H1 (cell line): Measurements from ENCODE around the gene SPPL2A.

Experiments used
- CHD2 ChIP-seq: IDR thresholded peaks from 2 replicates; pipeline ENCODE4 v1.6.1; 2012; ENCODE audit warnings: low read length, improper control_type of control experiment
- CTCF ChIP-seq, 3 experiments: IDR thresholded peaks; 1 replicate in 2 of 3; 2 replicates in 1 of 3; pipeline versions ENCODE4 v1.5.1 to v1.6.1; 2011; ENCODE audit warnings: low read length in 3 of 3, mild to moderate bottlenecking in 3 of 3, inconsistent platforms in 2 of 3, low read depth in 1 of 3, moderate library complexity in 1 of 3; ENCODE audit not compliant: insufficient read depth in 1 of 3; ENCODE audit errors: control extremely low read depth in 1 of 3
- EZH2 ChIP-seq: fragments of 200-600 bp; sonication (generic); IDR thresholded peaks from 2 replicates; pipeline ENCODE4 v1.7.1; 2012; ENCODE audit warnings: low read depth, mild to moderate bottlenecking, moderate library complexity, low read length, inconsistent platforms; ENCODE audit not compliant: severe bottlenecking
- MAX ChIP-seq: IDR thresholded peaks from 2 replicates; pipeline ENCODE4 v1.6.1; 2012; ENCODE audit warnings: inconsistent platforms
- POLR2A ChIP-seq, 2 experiments: IDR thresholded peaks; 1 replicate in 1 of 2; 2 replicates in 1 of 2; pipeline ENCODE4 v1.6.1; 2011; ENCODE audit warnings: low read depth in 2 of 2, low read length in 2 of 2, mild to moderate bottlenecking in 2 of 2; ENCODE audit errors: control extremely low read depth in 1 of 2
- POLR2AphosphoS5 ChIP-seq: IDR thresholded peaks from 2 replicates; pipeline ENCODE4 v1.6.1; 2011; ENCODE audit warnings: low read depth, low read length
- RAD21 ChIP-seq, 2 experiments: IDR thresholded peaks in 1 of 2; conservative IDR thresholded peaks in 1 of 2; 2 replicates each; pipeline ENCODE4 v1.6.1; 2011; ENCODE audit warnings: low read depth in 2 of 2, low read length in 2 of 2, improper control_type of control experiment in 1 of 2, inconsistent platforms in 1 of 2, mild to moderate bottlenecking in 1 of 2, moderate library complexity in 1 of 2
- SIN3A ChIP-seq, 2 experiments: IDR thresholded peaks in 1 of 2; conservative IDR thresholded peaks in 1 of 2; 2 replicates each; pipeline ENCODE4 v1.6.1; 2011 to 2012; ENCODE audit warnings: low read length in 2 of 2, improper control_type of control experiment in 1 of 2, low read depth in 1 of 2, mild to moderate bottlenecking in 1 of 2
- SIX5 ChIP-seq: IDR thresholded peaks from 2 replicates; pipeline ENCODE4 v1.6.1; 2011; ENCODE audit warnings: mild to moderate bottlenecking, low read depth, low read length
- SUZ12 ChIP-seq: fragments of 200-600 bp; sonication (generic); IDR thresholded peaks from 2 replicates; pipeline ENCODE4 v1.6.1; 2012; ENCODE audit warnings: mild to moderate bottlenecking, inconsistent platforms, low read length, moderate library complexity, mixed read lengths
- TEAD4 ChIP-seq: IDR thresholded peaks from 2 replicates; pipeline ENCODE4 v1.6.1; 2012; ENCODE audit warnings: low read depth, low read length, inconsistent platforms, mixed read lengths
- ZNF274 ChIP-seq: IDR thresholded peaks from 2 replicates; pipeline ENCODE4 v1.7.0; 2012; ENCODE audit warnings: low read length, borderline replicate concordance; ENCODE audit errors: extremely low read depth

GRCh38 chr15:50783895-50784294, 18.4 kb upstream of the SPPL2A start:
- TF ChIP-seq SUZ12 (no peak), EZH2 (no peak), CHD2 (no peak), POLR2A (IDR thresholded peaks at IDR 0.05; ENCODE audit: control extremely low read depth in 1 of 2, low read depth in 2 of 2, low read length in 2 of 2) (no peak), MAX (no peak), CTCF (IDR thresholded peaks at IDR 0.05; ENCODE audit: control extremely low read depth in 1 of 3, insufficient read depth in 1 of 3, low read depth in 1 of 3, low read length in 3 of 3) (no peak), SIN3A (conservative IDR thresholded peaks at IDR 0.05 in 1 of 2, IDR thresholded peaks at IDR 0.05 in 1 of 2; ENCODE audit: low read depth in 1 of 2, low read length in 2 of 2) (no peak), ZNF274 (no peak), SIX5 (no peak), TEAD4 (no peak), RAD21 (IDR thresholded peaks at IDR 0.05 in 1 of 2, conservative IDR thresholded peaks at IDR 0.05 in 1 of 2; ENCODE audit: low read depth in 2 of 2, low read length in 2 of 2) (no peak), POLR2AphosphoS5 (no peak)
